HL-60 (cell line): Measurements from ENCODE around the gene MARCOL.
"Not testable (repeated sequence)": the region's sequence is repeated elsewhere in the genome, so short reads cannot be mapped to it uniquely, and the experiment has no call there.

Experiments
- GABPA ChIP-seq: IDR thresholded peaks from 2 replicates; pipeline ENCODE4 v1.6.1; 2012; ENCODE audit warnings: low read depth
- POLR2AphosphoS5 ChIP-seq: IDR thresholded peaks from 2 replicates; pipeline ENCODE4 v1.6.1; 2012; ENCODE audit warnings: low read depth
- TF ChIP-seq, protein P1 (sequence below): IDR thresholded peaks from one replicate; pipeline ENCODE4 v1.5.1; 2011; ENCODE audit warnings: low read length, control low read depth, inconsistent platforms; ENCODE audit not compliant: insufficient read depth

DNA sequence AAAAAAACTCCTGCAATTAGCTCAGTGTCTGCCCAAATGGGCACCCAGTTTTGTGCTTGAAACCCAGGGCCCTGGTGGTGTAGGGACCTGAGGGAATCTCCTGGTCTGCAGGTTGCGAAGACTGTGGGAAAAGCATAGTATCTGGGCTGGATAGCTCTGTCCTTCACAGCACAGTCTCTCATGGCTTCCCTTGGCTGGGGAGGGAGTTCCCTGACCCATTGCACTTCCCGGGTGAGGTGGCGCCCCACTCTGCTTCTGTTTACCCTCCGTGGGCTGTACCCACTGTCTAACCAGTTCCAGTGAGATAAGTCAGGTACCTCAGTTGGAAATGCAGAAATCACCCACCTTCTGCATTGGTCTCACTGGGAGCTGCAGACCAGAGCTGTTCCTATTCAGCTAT is 43.0 kb downstream of the MARCOL start:
- TF ChIP-seq, protein P1, sequence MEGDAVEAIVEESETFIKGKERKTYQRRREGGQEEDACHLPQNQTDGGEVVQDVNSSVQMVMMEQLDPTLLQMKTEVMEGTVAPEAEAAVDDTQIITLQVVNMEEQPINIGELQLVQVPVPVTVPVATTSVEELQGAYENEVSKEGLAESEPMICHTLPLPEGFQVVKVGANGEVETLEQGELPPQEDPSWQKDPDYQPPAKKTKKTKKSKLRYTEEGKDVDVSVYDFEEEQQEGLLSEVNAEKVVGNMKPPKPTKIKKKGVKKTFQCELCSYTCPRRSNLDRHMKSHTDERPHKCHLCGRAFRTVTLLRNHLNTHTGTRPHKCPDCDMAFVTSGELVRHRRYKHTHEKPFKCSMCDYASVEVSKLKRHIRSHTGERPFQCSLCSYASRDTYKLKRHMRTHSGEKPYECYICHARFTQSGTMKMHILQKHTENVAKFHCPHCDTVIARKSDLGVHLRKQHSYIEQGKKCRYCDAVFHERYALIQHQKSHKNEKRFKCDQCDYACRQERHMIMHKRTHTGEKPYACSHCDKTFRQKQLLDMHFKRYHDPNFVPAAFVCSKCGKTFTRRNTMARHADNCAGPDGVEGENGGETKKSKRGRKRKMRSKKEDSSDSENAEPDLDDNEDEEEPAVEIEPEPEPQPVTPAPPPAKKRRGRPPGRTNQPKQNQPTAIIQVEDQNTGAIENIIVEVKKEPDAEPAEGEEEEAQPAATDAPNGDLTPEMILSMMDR, result not testable (repeated sequence)
- not testable (repeated sequence) for TF ChIP-seq POLR2AphosphoS5, GABPA
